ENCODE measurements around the gene CALCOCO1. TPM values are rescaled to one million over a fixed set of nuclear protein-coding genes. Genes with fewer than 3 reads are reported as not detected.

The CALCOCO1 gene
- total RNA-seq, 1 experiment from 2014 or later: 20.4 TPM

DNA sequence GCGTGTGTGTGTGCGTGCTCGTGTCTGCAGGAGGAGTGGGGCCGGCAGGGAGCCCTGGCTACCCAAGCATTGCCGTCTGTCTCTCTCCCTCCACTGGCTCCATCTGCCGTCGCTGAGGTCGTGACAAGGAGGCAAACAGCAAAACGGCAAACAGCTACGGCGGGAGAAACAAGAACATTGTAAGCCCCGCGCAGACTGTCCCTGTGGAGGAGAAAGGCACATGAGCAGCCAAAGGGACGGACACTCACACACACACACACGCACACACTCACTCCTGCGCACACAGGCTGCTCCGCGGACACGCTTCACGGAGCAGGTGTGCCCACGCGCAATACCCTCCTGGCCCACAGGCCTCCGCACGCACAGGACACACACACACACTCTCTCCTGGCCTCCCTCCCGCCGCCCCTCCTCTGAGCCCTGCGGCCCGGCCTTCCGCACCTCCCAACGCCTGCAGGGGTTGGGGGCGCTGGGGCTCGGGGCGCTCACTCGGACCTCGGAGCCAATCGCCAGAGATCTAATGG, 23.6 kb upstream of the CALCOCO1 start:
- H3K9me2 ChIP-seq (replicated peaks; ENCODE audit: low read length): no peaks in the 10 kb centered on the region
- H3K36me3 ChIP-seq (ENCODE audit: low read depth, low read length): no peaks in the 10 kb centered on the region; the same call in 1 of the 2 replicates
- DNase-seq (no peak), ATAC-seq (peak; percentile 19)
- no TSS peak for BruUV-seq (replicated peaks)
- 0 out of 2 replicates have a peak, but pooled peaks cover 3% of the 10 kb centered on the region for H3K27me3 ChIP-seq (ENCODE audit: low read length)
- peak overlapping the region; percentile 86 for H2AFZ ChIP-seq (ENCODE audit: low read length)
- peak overlapping the region; percentile 70 for H3K4me3 ChIP-seq (ENCODE audit: low read length)
- H3K79me2 ChIP-seq (ENCODE audit: low read length): no peaks in the 10 kb centered on the region
- H3K4me1 ChIP-seq (ENCODE audit: insufficient read depth, low read length): peaks cover 24% of the 10 kb centered on the region
- POLR2A ChIA-PET (ENCODE audit: unreplicated experiment): no interaction called here
- H3K9ac ChIP-seq (ENCODE audit: low read length): peak overlapping the region; percentile 34; the same call in 1 of the 2 replicates
- CTCF ChIA-PET: no interaction called here
- no peaks in the 10 kb centered on the region for H4K20me1 ChIP-seq (ENCODE audit: low read length)
- H3F3A ChIP-seq (ENCODE audit: low read length, unreplicated experiment): no peaks in the 10 kb centered on the region
- peak overlapping the region; percentile 91 for H3K4me2 ChIP-seq (ENCODE audit: low read length)
- 0 out of 2 replicates have a peak, but pooled peaks have one; percentile 3 for TF ChIP-seq EZH2phosphoT487 (IDR thresholded peaks at IDR 0.05; ENCODE audit: borderline replicate concordance, low read length)
- TF ChIP-seq, protein P1, sequence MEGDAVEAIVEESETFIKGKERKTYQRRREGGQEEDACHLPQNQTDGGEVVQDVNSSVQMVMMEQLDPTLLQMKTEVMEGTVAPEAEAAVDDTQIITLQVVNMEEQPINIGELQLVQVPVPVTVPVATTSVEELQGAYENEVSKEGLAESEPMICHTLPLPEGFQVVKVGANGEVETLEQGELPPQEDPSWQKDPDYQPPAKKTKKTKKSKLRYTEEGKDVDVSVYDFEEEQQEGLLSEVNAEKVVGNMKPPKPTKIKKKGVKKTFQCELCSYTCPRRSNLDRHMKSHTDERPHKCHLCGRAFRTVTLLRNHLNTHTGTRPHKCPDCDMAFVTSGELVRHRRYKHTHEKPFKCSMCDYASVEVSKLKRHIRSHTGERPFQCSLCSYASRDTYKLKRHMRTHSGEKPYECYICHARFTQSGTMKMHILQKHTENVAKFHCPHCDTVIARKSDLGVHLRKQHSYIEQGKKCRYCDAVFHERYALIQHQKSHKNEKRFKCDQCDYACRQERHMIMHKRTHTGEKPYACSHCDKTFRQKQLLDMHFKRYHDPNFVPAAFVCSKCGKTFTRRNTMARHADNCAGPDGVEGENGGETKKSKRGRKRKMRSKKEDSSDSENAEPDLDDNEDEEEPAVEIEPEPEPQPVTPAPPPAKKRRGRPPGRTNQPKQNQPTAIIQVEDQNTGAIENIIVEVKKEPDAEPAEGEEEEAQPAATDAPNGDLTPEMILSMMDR (conservative IDR thresholded peaks at IDR 0.05; ENCODE audit: low read depth, low read length): no peak
- intact Hi-C loops (cut with micrococcal nuclease): no loop called here
- no peaks in the 10 kb centered on the region for H3K9me3 ChIP-seq (ENCODE audit: low read length)
- H3K27ac ChIP-seq (ENCODE audit: low read length): no peak overlapping the region

DNA sequence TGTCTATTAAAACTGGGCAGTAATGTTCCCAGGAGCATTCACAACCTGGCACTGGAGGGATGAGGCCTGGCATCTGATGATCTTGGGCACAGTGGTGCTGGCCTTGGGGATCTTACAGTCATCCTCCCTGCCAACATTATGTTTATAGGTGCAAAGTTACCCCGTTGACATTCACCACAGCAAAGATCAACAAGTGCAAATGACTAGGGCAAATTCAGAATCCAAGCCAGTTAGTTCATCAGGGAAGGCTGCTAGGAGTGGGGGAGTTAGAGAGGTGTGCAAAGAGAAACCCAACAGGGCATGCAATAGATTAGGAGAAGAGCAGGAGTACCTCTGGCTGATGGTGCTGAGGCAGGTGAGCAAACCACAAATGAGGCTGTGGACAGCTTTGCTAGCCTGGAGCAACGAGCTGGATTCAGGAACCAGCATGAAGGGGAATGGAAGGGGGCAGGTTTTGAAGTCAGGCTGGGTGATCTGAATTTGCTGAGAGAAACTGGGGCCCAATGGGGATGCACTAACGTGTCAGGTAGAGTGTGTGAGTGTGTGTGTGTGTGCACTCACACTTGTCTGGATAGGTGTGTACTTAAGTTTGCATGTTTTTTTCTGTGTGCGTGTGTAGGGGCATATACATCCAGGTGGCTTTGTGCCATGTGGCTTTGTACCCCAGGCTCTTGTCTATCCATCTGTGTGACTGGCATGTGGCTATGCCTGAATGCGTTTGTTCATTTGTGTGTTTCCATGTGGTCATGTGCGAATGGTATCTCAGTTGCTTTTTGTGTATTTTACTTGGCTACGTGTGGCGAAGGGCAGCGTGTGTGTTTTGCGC, 22.9 kb upstream of the CALCOCO1 start:
- Histone ChIP-seq H3K27me3 (ENCODE audit: low read length) (0 out of 2 replicates have a peak, but pooled peaks cover 3% of the 10 kb centered on the region), H3K9me3 (ENCODE audit: low read length) (no peaks in the 10 kb centered on the region), H3K9me2 (replicated peaks; ENCODE audit: low read length) (no peaks in the 10 kb centered on the region), H3K4me2 (ENCODE audit: low read length) (peak overlapping the region; percentile 91), H3K27ac (ENCODE audit: low read length) (no peak overlapping the region), H3K9ac (ENCODE audit: low read length) (no peak overlapping the region), H4K20me1 (ENCODE audit: low read length) (no peaks in the 10 kb centered on the region), H3K79me2 (ENCODE audit: low read length) (no peaks in the 10 kb centered on the region), H3K36me3 (ENCODE audit: low read depth, low read length) (no peaks in the 10 kb centered on the region; the same call in 1 of the 2 replicates), H3F3A (ENCODE audit: low read length, unreplicated experiment) (no peaks in the 10 kb centered on the region), H3K4me1 (ENCODE audit: insufficient read depth, low read length) (peaks cover 24% of the 10 kb centered on the region), H3K4me3 (ENCODE audit: low read length) (no peak overlapping the region), H2AFZ (ENCODE audit: low read length) (peak overlapping the region; percentile 86; the same call in 1 of the 2 replicates)
- ChIA-PET CTCF (no interaction called here), POLR2A (ENCODE audit: unreplicated experiment) (no interaction called here)
- intact Hi-C loops (cut with micrococcal nuclease): no loop called here
- ATAC-seq (no peak), DNase-seq (no peak)
- no peak for TF ChIP-seq EZH2phosphoT487 (IDR thresholded peaks at IDR 0.05; ENCODE audit: borderline replicate concordance, low read length)
- no peak for TF ChIP-seq EZH2 (IDR thresholded peaks at IDR 0.05; ENCODE audit: low read length, unreplicated experiment)
- TF ChIP-seq, protein P1 (conservative IDR thresholded peaks at IDR 0.05; ENCODE audit: low read depth, low read length): no peak
- BruUV-seq (replicated peaks): no TSS peak
